A172 (cell line): ENCODE measurements around the gene GCFC2. TPM values are rescaled to one million over a fixed set of nuclear protein-coding genes. Genes with fewer than 3 reads are reported as not detected.
"Not testable (repeated sequence)": the region's sequence is repeated elsewhere in the genome, so short reads cannot be mapped to it uniquely, and the experiment has no call there.

Experiments
- DNase-seq: peaks from one replicate; pipeline ENCODE4 v3.0.0-alpha.2; 2015; ENCODE audit warnings: low spot score
- total RNA-seq: library from RNA; depleted of rRNA; stranded (reverse); fragments of >200 nt; shearing (Covaris generic); gene quantifications from 2 replicates; pipeline ENCODE4 v1.2.3, GENCODE V29; 2014; rRNA removed

The GCFC2 gene
- total RNA-seq = 32.1 and 43.0 TPM in 2 replicates

DNA sequence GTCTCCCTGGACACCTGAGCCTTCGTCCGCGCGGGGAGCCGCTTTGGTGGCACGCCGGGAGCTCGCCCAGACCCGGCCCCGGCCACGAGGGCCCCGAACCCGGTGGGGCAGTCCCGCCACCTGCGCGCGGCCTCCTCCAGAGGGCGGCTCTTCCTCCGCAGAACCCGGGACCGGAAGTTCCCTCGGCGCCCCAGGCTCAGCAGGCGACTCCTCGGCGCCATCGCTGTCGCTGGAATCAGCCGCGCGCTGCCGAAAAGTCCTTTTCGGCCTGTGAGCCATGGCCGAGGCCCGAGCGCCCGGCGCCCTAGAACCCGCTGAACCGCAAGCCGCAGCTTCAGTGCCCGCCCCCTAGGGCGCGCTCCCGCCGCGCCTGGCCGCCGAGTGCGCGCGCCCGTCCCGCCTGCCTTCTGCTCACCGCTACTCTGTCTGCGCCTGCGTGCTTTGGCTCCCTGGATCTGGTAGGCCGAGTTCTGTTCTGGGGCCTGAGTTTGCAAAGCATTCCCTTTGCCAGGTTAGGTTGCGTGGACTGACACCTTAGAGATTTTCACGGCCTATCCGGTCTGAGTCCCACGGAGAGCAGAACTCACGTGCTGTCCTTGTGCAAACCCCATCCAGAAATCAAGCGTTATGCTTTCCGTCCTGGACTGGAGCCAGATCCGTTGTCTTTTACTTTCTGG lies at the start of gene GCFC2:
GCFC2 (minus strand) TSS at position 339 of the 677 bp plus-strand sequence; CDS start at position 279, 60 bp downstream.
- DNase-seq = peak; percentile 78

DNA sequence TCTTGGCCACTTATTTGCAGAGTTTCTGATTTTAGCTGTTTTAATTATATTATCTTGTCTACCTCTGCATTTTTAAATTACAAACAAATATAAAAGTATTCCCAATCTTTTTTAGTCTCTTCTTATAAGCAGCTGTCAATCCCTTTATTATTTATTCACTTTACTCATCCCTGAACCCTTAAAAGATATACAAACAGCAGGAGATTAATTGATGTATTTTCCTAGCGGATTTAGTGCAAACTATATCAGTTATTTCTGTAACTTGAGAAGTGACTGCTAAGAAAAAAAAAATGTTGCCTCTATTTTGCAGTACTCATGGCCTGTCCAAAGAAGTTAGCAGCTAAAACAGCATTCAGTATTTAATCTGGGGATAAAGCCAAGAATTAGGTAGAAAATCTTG lies 42.1 kb upstream of the GCFC2 start:
- no peak for DNase-seq

GRCh38 chr2:75751824-75752468 lies 41.2 kb upstream of the GCFC2 start:
- no peak for DNase-seq

GRCh38 chr2:75751360-75751759 lies 40.6 kb upstream of the GCFC2 start:
- no peak for DNase-seq

- no peak for DNase-seq
These were observed 27.2 kb upstream of the GCFC2 start for GRCh38 chr2:75737961-75738360.

GRCh38 chr2:75736276-75736675 lies 25.6 kb upstream of the GCFC2 start:
- no peak for DNase-seq

GRCh38 chr2:75729861-75730260 lies 19.1 kb upstream of the GCFC2 start:
- no peak for DNase-seq

- no peak for DNase-seq
These were observed 18.1 kb upstream of the GCFC2 start for GRCh38 chr2:75728614-75729419.

DNA sequence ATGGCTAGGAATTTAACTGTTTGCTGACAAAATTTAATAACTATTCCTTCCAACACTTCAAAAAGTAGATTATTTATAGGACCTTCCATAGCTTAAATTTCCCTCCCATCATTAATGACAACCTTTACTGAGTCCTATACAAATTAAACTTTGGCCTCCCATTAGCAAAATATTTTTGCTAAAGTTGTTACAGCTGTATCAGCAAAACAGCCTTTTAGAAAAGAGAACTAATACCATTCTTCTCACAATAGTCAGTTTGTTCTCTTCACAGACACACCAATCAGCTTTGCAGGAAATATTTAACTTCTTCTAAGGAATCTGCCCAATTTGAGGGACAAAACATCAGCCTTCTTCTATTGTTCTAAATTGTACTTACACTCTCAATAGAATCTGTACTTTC lies 12.0 kb upstream of the GCFC2 start:
- DNase-seq = no peak

DNA sequence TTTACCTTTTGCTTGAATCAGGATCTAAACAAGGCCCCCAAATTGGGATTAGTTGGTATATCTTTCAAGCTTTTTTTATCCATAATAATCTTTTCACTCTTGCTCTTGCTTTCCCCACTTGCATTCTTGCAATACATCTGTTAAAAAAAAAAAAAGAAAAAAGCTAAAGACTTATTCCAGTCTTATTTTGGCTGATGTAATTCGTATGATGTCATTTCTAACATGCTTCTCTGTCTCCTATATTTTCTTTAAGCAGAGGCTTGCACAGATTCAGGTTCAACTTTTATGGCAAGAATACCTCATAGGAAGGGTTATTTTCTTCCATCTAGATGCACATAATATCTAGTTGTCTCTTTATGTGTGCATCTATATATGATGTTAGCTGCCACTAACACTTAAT lies 9.8 kb upstream of the GCFC2 start:
- no peak for DNase-seq

GRCh38 chr2:75719616-75720015 lies 8.9 kb upstream of the GCFC2 start:
- DNase-seq = no peak

- no peak for DNase-seq
These were observed 5.7 kb upstream of the GCFC2 start for GRCh38 chr2:75716406-75716805.

DNA sequence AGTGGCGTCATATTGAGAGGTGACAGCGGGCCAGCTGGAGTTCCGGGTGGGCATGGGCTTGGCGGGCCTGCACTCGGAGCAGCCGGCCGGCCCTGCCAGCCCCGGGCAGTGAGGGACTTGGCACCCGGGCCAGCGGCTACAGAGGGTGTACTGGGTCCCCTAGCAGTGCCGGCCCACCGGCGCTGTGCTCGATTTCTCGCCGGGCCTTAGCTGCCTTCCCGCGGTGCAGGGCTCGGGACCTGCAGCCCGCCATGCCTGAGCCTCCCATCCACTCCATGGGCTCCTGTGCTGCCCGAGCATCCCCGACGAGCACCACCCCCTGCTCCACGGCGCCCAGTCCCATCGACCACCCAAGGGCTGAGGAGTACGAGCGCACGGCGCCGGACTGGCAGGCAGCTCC lies 875 bp upstream of the GCFC2 start:
- DNase-seq = not testable (repeated sequence)

- DNase-seq = no peak
These were observed 517 bp downstream of the GCFC2 start for GRCh38 chr2:75710220-75710576.

DNA sequence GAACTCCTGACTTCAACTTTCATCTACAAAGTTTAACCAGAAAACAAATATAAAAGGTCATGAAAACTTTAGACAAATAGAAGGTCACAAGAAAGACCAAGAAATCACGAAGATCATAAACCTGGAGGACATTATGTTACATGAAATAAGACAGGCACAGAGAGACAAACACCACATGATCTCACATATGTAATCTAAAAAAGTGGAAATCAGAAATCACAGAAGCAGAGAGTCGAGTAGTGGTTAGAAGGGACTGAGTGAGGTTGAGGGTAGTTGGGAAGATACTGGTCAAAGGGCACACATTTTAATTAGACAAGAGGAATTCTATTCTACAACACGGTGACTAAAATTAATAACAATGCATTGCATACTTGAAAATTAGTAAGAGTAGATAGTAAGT lies 1.4 kb downstream of the GCFC2 start:
- DNase-seq = no peak

GRCh38 chr2:75707901-75708300 lies 2.8 kb downstream of the GCFC2 start:
- DNase-seq = no peak

DNA sequence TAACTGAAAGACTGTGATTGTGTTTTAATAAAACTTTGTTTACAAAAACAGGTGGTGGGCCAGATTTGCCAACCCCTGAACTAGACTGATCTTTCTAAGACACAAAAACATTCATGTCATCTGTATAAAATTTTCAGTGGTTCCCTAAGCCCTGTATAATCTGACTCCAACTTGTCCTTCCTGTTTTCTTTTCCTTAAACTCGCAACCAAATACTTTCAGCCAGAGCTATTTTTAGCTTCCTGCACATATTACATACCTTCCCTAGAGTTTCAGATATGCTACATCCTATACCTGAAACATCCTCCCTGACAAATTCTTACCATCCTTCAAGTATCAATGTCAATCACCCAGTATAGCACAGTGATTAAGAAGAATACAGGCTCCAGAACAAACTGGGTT lies 4.8 kb downstream of the GCFC2 start:
- DNase-seq = no peak

- no peak for DNase-seq
These were observed 7.0 kb downstream of the GCFC2 start for GRCh38 chr2:75703589-75704287.

- no peak for DNase-seq
These were observed 8.1 kb downstream of the GCFC2 start for GRCh38 chr2:75702593-75702992.

- DNase-seq = no peak
These were observed 11.8 kb downstream of the GCFC2 start for GRCh38 chr2:75698918-75699317.

- no peak for DNase-seq
These were observed 22.5 kb downstream of the GCFC2 start for GRCh38 chr2:75688196-75688595.

- DNase-seq = not testable (repeated sequence)
These were observed 27.3 kb downstream of the GCFC2 start for GRCh38 chr2:75683430-75683829.
